Spleen (tissue), 11 donors: Measurements from ENCODE around the gene CD79B. TPM values are rescaled to one million over a fixed set of nuclear protein-coding genes. Genes with fewer than 3 reads are reported as not detected.

Experiments
- DNase-seq: peaks from one replicate; pipeline ENCODE4 v3.0.0-alpha.2; 2020
- H3K27ac ChIP-seq, 8 donors: fragments of 200-600 bp; sonication (generic) in 7 of 8; 1 replicate in 4 of 8; 2 replicates in 4 of 8; pipeline versions ENCODE4 v1.5.0 to v1.8.0; 2016 to 2021; ENCODE audit warnings: inconsistent platforms in 4 of 8, mild to moderate bottlenecking in 4 of 8, moderate library complexity in 1 of 8
- H3K27me3 ChIP-seq, 7 donors: fragments of 200-600 bp; sonication (generic) in 6 of 7; replicated peaks in 1 of 7; 1 replicate in 4 of 7; 2 replicates in 3 of 7; pipeline versions ENCODE4 v1.5.0 to v1.8.0; 2016 to 2021; ENCODE audit warnings: inconsistent platforms in 3 of 7, mild to moderate bottlenecking in 1 of 7
- H3K36me3 ChIP-seq, 6 donors: fragments of 200-600 bp; sonication (generic) in 5 of 6; 1 replicate in 4 of 6; 2 replicates in 2 of 6; pipeline versions ENCODE4 v1.5.0 to v1.8.0; 2016 to 2021; ENCODE audit warnings: inconsistent platforms in 2 of 6
- H3K4me1 ChIP-seq, 6 donors: fragments of 200-600 bp; sonication (generic) in 5 of 6; 1 replicate in 3 of 6; 2 replicates in 3 of 6; pipeline versions ENCODE4 v1.5.0 to v1.8.0; 2016 to 2021; ENCODE audit warnings: inconsistent platforms in 3 of 6
- H3K4me3 ChIP-seq, 8 donors: fragments of 200-600 bp; sonication (generic) in 7 of 8; 1 replicate in 4 of 8; 2 replicates in 4 of 8; pipeline versions ENCODE4 v1.5.0 to v1.8.0; 2016 to 2021; ENCODE audit warnings: inconsistent platforms in 4 of 8, mild to moderate bottlenecking in 4 of 8, moderate library complexity in 2 of 8
- H3K9me3 ChIP-seq, 8 donors: fragments of 200-600 bp; sonication (generic) in 7 of 8; 1 replicate in 4 of 8; 2 replicates in 4 of 8; pipeline versions ENCODE4 v1.5.0 to v1.8.0; 2016 to 2021; ENCODE audit warnings: inconsistent platforms in 4 of 8
- CTCF ChIP-seq, 11 experiments: fragments of 200-600 bp in 7 of 11; fragments of 450-650 bp in 4 of 11; sonication (generic) in 4 of 11; IDR thresholded peaks in 8 of 11; conservative IDR thresholded peaks in 3 of 11; 1 replicate in 7 of 11; 2 replicates in 4 of 11; pipeline versions ENCODE4 v1.4.0 to v1.8.0; 2016 to 2021; ENCODE audit warnings: antibody characterized with exemption in 11 of 11, inconsistent platforms in 4 of 11, mild to moderate bottlenecking in 1 of 11
- POLR2A ChIP-seq, 3 donors: fragments of 450-650 bp; IDR thresholded peaks; one replicate each; pipeline ENCODE4 v1.5.1; 2017; ENCODE audit warnings: antibody characterized with exemption in 3 of 3, mild to moderate bottlenecking in 1 of 3
- POLR2AphosphoS5 ChIP-seq, 3 donors: sonication (generic); formaldehyde crosslinking; IDR thresholded peaks; one replicate each; pipeline ENCODE4 v1.5.1; 2017; ENCODE audit warnings: antibody characterized with exemption in 3 of 3
- WGBS, 5 donors: extraction: QIAGEN DNeasy Blood & Tissue Kit in 3 of 5; methylation state at CpG; one replicate each; pipeline versions ENCODE4 v1.1.5 to v1.1.7; 2013 to 2018; 5-methylcytosine and 5-hydroxymethylcytosine counted together
- intact Hi-C: fragments of 100-400 bp; cut with DNase I; formaldehyde crosslinking; loops from one replicate; pipeline ENCODE4 v1.15.0; 2023; ENCODE audit warnings: low total_unique reads
- polyA plus RNA-seq, 3 donors: library from polyadenylated mRNA; stranded (reverse); fragments of 200-250 nt; gene quantifications; one replicate each; pipeline ENCODE4 v1.2.1, GENCODE V29; 2013
- small RNA-seq, 4 donors: library from RNA; depleted of rRNA; stranded (forward); fragments of <200 nt; gene quantifications; one replicate each; pipeline ENCODE3, GENCODE V24; 2016
- total RNA-seq, 7 donors: library from RNA; depleted of rRNA in 3 of 7; stranded (reverse); fragments of >200 nt in 3 of 7; fragmentation: NEBNext Ultra II Directional in 4 of 7; extraction: Animal tissue kit (Norgen Biotek cat#: 25700) in 4 of 7; gene quantifications; one replicate each; pipeline versions ENCODE4 v1.1.0 to v1.2.1, GENCODE V29; 2016 to 2021
- donor health status: healthy with polysubstance abuse.
- donor health status: DM: no; HTN: no; CAD: no; lungs with moderate emphysema.
- donor health status: DM: no; HTN: no; CAD: no.
- donor health status: Bipolar disorder and iron deficiency.
- donor health status: healthy.
- donor health status: DM: no; HTN: no; CAD: no.
- donor health status: DM: yes; HTN: yes; CAD: no.

CD79B gene
- total and polyA plus RNA-seq, 10 donors = 149 to 659 (median 208) TPM

GRCh38 chr17:63880706-63881105, 51.4 kb downstream of the CD79B start:
- no peak for TF ChIP-seq CTCF (IDR thresholded peaks at IDR 0.05 in 8 of 11, conservative IDR thresholded peaks at IDR 0.05 in 3 of 11)
- no peak for TF ChIP-seq POLR2A (IDR thresholded peaks at IDR 0.05)
- no peak for TF ChIP-seq POLR2AphosphoS5 (IDR thresholded peaks at IDR 0.05)
- intact Hi-C loops = no loop called here
- Histone ChIP-seq H3K4me1 (peaks cover 0 to 3% (median 0%) of the 10 kb centered on the region in 6 donors), H3K36me3 (no peaks in the 10 kb centered on the region), H3K9me3 (no peaks in the 10 kb centered on the region), H3K4me3 (no peak overlapping the region), H3K27ac (no peak overlapping the region), H3K27me3 (peaks cover 0 to 5% (median 0%) of the 10 kb centered on the region in 7 donors)
- 83 to 94% (median 85%) methylated on average over 10 to 12 of the region's 12 CpGs for WGBS, 5 donors
- no peak for DNase-seq

Small RNAs within 50 kb of the gene (small RNA-seq; reads per million reads assigned to genes)
- 0 reads per million in 4 donors for gene AC040958.1
- 0 reads per million in 4 donors for gene AC127029.1
- gene GH1 = 0 reads per million in 4 donors

Other genes with a start within 250 kb of the CD79B start
- gene LIMD2, start 232.2 kb downstream of the CD79B start, total RNA-seq = 100 to 1,000 TPM; 211 to 381 (median 249) TPM
- 100 to 1,000 TPM; 414 to 554 (median 480) TPM for gene LIMD2, start 232.2 kb downstream of the CD79B start, polyA plus RNA-seq
- 10 to 100 TPM; 43.9 to 72.0 (median 60.7) TPM for gene STRADA, start 190.5 kb downstream of the CD79B start, total RNA-seq
- gene STRADA, start 190.5 kb downstream of the CD79B start, polyA plus RNA-seq = 10 to 100 TPM; 20.5 to 31.3 (median 26.6) TPM
- 10 to 100 TPM; 50.7 to 74.0 (median 63.6) TPM for gene CCDC47, start 158.7 kb downstream of the CD79B start, total RNA-seq
- gene CCDC47, start 158.7 kb downstream of the CD79B start, polyA plus RNA-seq = 10 to 100 TPM in 2 of 3 donors, 1 to 10 TPM in 1; 8.9 to 15.7 (median 13.1) TPM
- 100 to 1,000 TPM; 107 to 136 (median 126) TPM for gene DDX42, start 158.2 kb downstream of the CD79B start, total RNA-seq
- 10 to 100 TPM; 45.0 to 70.5 (median 61.8) TPM for gene DDX42, start 158.2 kb downstream of the CD79B start, polyA plus RNA-seq
- gene PSMC5, start 104.9 kb downstream of the CD79B start, total RNA-seq = 100 to 1,000 TPM in 2 of 7 donors, 10 to 100 TPM in 5; 74.5 to 102 (median 97.2) TPM
- gene PSMC5, start 104.9 kb downstream of the CD79B start, polyA plus RNA-seq = 100 to 1,000 TPM; 135 to 175 (median 147) TPM
- gene FTSJ3, start 104.7 kb downstream of the CD79B start, total RNA-seq = 10 to 100 TPM; 26.1 to 45.7 (median 37.7) TPM
- gene FTSJ3, start 104.7 kb downstream of the CD79B start, polyA plus RNA-seq = 10 to 100 TPM; 13.5 to 22.9 (median 16.3) TPM
- 100 to 1,000 TPM in 3 of 7 donors, 10 to 100 TPM in 4; 76.5 to 154 (median 95.7) TPM for gene SMARCD2, start 89.6 kb downstream of the CD79B start, total RNA-seq
- gene SMARCD2, start 89.6 kb downstream of the CD79B start, polyA plus RNA-seq = 10 to 100 TPM; 47.3 to 84.8 (median 57.9) TPM
- gene CSH2, start 58.7 kb downstream of the CD79B start, total RNA-seq = not detected
- gene CSH2, start 58.7 kb downstream of the CD79B start, polyA plus RNA-seq = not detected
- not detected for gene GH2, start 50.4 kb downstream of the CD79B start, total RNA-seq
- not detected for gene GH2, start 50.4 kb downstream of the CD79B start, polyA plus RNA-seq
- gene CSH1, start 35.8 kb downstream of the CD79B start, total RNA-seq = not detected
- not detected for gene CSH1, start 35.8 kb downstream of the CD79B start, polyA plus RNA-seq
- not detected for gene CSHL1, start 21.1 kb downstream of the CD79B start, total RNA-seq
- under 1 TPM in 1 of 3 donors, not detected in 2; 0.06 TPM for gene CSHL1, start 21.1 kb downstream of the CD79B start, polyA plus RNA-seq
- 1 to 10 TPM in 2 of 7 donors, under 1 TPM in 3, not detected in 2; 0.47 to 1.4 (median 0.79) TPM for gene GH1, start 13.5 kb downstream of the CD79B start, total RNA-seq
- gene GH1, start 13.5 kb downstream of the CD79B start, polyA plus RNA-seq = 1 to 10 TPM in 1 of 3 donors, under 1 TPM in 2; 0.29 to 1.5 (median 0.65) TPM
- gene SCN4A, start 40.6 kb upstream of the CD79B start, total RNA-seq = 1 to 10 TPM in 5 of 7 donors, under 1 TPM in 2; 0.54 to 4.0 (median 1.3) TPM
- under 1 TPM; 0.14 to 0.70 (median 0.26) TPM for gene SCN4A, start 40.6 kb upstream of the CD79B start, polyA plus RNA-seq
- 1 to 10 TPM; 1.6 to 9.1 (median 3.5) TPM for gene PRR29, start 66.0 kb upstream of the CD79B start, total RNA-seq
- 1 to 10 TPM in 1 of 3 donors, under 1 TPM in 2; 0.65 to 3.6 (median 0.73) TPM for gene PRR29, start 66.0 kb upstream of the CD79B start, polyA plus RNA-seq
- 100 to 1,000 TPM; 136 to 412 (median 275) TPM for gene ICAM2, start 88.3 kb upstream of the CD79B start, total RNA-seq
- gene ICAM2, start 88.3 kb upstream of the CD79B start, polyA plus RNA-seq = 100 to 1,000 TPM in 1 of 3 donors, 10 to 100 TPM in 2; 79.2 to 108 (median 86.7) TPM
- 10 to 100 TPM; 34.5 to 65.4 (median 47.2) TPM for gene ERN1, start 197.8 kb upstream of the CD79B start, total RNA-seq
- 1 to 10 TPM; 3.1 to 6.2 (median 3.7) TPM for gene ERN1, start 197.8 kb upstream of the CD79B start, polyA plus RNA-seq